Measurements from ENCODE around the gene TGM4. TPM values are rescaled to one million over a fixed set of nuclear protein-coding genes. Genes with fewer than 3 reads are reported as not detected.

TGM4 gene
- total RNA-seq, 1 donor from 2014 or later, result not detected

GRCh38 chr3:44954304-44954703 is 79.9 kb downstream of the TGM4 start:
- intact Hi-C loops (cut with micrococcal nuclease), result no loop called here
- no peaks in the 10 kb centered on the region for H3K27me3 Mint-ChIP-seq (ENCODE audit: low read depth)
- H3K9me3 Mint-ChIP-seq, result no peaks in the 10 kb centered on the region
- H3K36me3 Mint-ChIP-seq (ENCODE audit: low read depth), result peaks cover 2% of the 10 kb centered on the region
- DNase-seq (ENCODE audit: low spot score), result no peak
- no peaks in the 10 kb centered on the region for H3K4me1 Mint-ChIP-seq (ENCODE audit: low read depth)
- H3K27ac Mint-ChIP-seq, result no peak overlapping the region
- H3K4me3 Mint-ChIP-seq (ENCODE audit: low read depth), result no peak overlapping the region

GRCh38 chr3:44954962-44955361 is 80.6 kb downstream of the TGM4 start:
- Mint-ChIP-seq H3K4me1 (ENCODE audit: low read depth) (no peaks in the 10 kb centered on the region), H3K4me3 (ENCODE audit: low read depth) (no peak overlapping the region), H3K27me3 (ENCODE audit: low read depth) (no peaks in the 10 kb centered on the region), H3K36me3 (ENCODE audit: low read depth) (peaks cover 2% of the 10 kb centered on the region), H3K9me3 (no peaks in the 10 kb centered on the region), H3K27ac (no peak overlapping the region)
- intact Hi-C loops (cut with micrococcal nuclease), result no loop called here
- DNase-seq (ENCODE audit: low spot score), result no peak

- no peak overlapping the region for H3K27ac Mint-ChIP-seq
- no peaks in the 10 kb centered on the region for H3K4me1 Mint-ChIP-seq (ENCODE audit: low read depth)
- peaks cover 2% of the 10 kb centered on the region for H3K36me3 Mint-ChIP-seq (ENCODE audit: low read depth)
- H3K4me3 Mint-ChIP-seq (ENCODE audit: low read depth), result no peak overlapping the region
- intact Hi-C loops (cut with micrococcal nuclease), result no loop called here
- DNase-seq (ENCODE audit: low spot score), result no peak
- H3K9me3 Mint-ChIP-seq, result no peaks in the 10 kb centered on the region
- H3K27me3 Mint-ChIP-seq (ENCODE audit: low read depth), result no peaks in the 10 kb centered on the region
These were observed 81.5 kb downstream of the TGM4 start for GRCh38 chr3:44955917-44956316.

GRCh38 chr3:44957986-44958385 is 83.6 kb downstream of the TGM4 start:
- no peaks in the 10 kb centered on the region for H3K27me3 Mint-ChIP-seq (ENCODE audit: low read depth)
- H3K4me3 Mint-ChIP-seq (ENCODE audit: low read depth), result no peak overlapping the region
- intact Hi-C loops (cut with micrococcal nuclease), result no loop called here

GRCh38 chr3:44958386-44958785 is 84.0 kb downstream of the TGM4 start:
- peaks cover 2% of the 10 kb centered on the region for H3K4me1 Mint-ChIP-seq (ENCODE audit: low read depth)
- peaks cover 2% of the 10 kb centered on the region for H3K36me3 Mint-ChIP-seq (ENCODE audit: low read depth)
- intact Hi-C loops (cut with micrococcal nuclease), result no loop called here
- no peak for DNase-seq (ENCODE audit: low spot score)
- no peaks in the 10 kb centered on the region for H3K9me3 Mint-ChIP-seq
- no peak overlapping the region for H3K27ac Mint-ChIP-seq
- H3K4me3 Mint-ChIP-seq (ENCODE audit: low read depth), result no peak overlapping the region
- H3K27me3 Mint-ChIP-seq (ENCODE audit: low read depth), result no peaks in the 10 kb centered on the region

More at GRCh38 chr3:44957986-44958385, 83.6 kb downstream of the TGM4 start:
- no peak overlapping the region for H3K27ac Mint-ChIP-seq
- no peaks in the 10 kb centered on the region for H3K9me3 Mint-ChIP-seq
- H3K36me3 Mint-ChIP-seq (ENCODE audit: low read depth), result peaks cover 2% of the 10 kb centered on the region
- peaks cover 2% of the 10 kb centered on the region for H3K4me1 Mint-ChIP-seq (ENCODE audit: low read depth)
- no peak for DNase-seq (ENCODE audit: low spot score)

- Mint-ChIP-seq H3K9me3 (no peaks in the 10 kb centered on the region), H3K27ac (no peak overlapping the region), H3K36me3 (ENCODE audit: low read depth) (peaks cover 2% of the 10 kb centered on the region), H3K4me1 (ENCODE audit: low read depth) (peaks cover 11% of the 10 kb centered on the region), H3K27me3 (ENCODE audit: low read depth) (no peaks in the 10 kb centered on the region), H3K4me3 (ENCODE audit: low read depth) (no peak overlapping the region)
- intact Hi-C loops (cut with micrococcal nuclease), result no loop called here
- no peak for DNase-seq (ENCODE audit: low spot score)
These were observed 86.1 kb downstream of the TGM4 start for GRCh38 chr3:44960387-44961026.

- Mint-ChIP-seq H3K27ac (no peak overlapping the region), H3K4me3 (ENCODE audit: low read depth) (no peak overlapping the region), H3K4me1 (ENCODE audit: low read depth) (peaks cover 22% of the 10 kb centered on the region), H3K36me3 (ENCODE audit: low read depth) (peaks cover 2% of the 10 kb centered on the region), H3K9me3 (no peaks in the 10 kb centered on the region), H3K27me3 (ENCODE audit: low read depth) (no peaks in the 10 kb centered on the region)
- DNase-seq (ENCODE audit: low spot score), result no peak
- intact Hi-C loops (cut with micrococcal nuclease), result no loop called here
These were observed 87.5 kb downstream of the TGM4 start for GRCh38 chr3:44961888-44962287.

- Mint-ChIP-seq H3K27ac (no peak overlapping the region), H3K9me3 (no peaks in the 10 kb centered on the region), H3K36me3 (ENCODE audit: low read depth) (peaks cover 2% of the 10 kb centered on the region), H3K27me3 (ENCODE audit: low read depth) (no peaks in the 10 kb centered on the region), H3K4me3 (ENCODE audit: low read depth) (no peak overlapping the region), H3K4me1 (ENCODE audit: low read depth) (peaks cover 30% of the 10 kb centered on the region)
- DNase-seq (ENCODE audit: low spot score), result no peak
- intact Hi-C loops (cut with micrococcal nuclease), result no loop called here
These were observed 88.4 kb downstream of the TGM4 start for GRCh38 chr3:44962621-44963393.

GRCh38 chr3:44963571-44964325 is 89.3 kb downstream of the TGM4 start:
- DNase-seq (ENCODE audit: low spot score), result no peak
- no peak overlapping the region for H3K4me3 Mint-ChIP-seq (ENCODE audit: low read depth)
- intact Hi-C loops (cut with micrococcal nuclease), result no loop called here
- peaks cover 39% of the 10 kb centered on the region for H3K4me1 Mint-ChIP-seq (ENCODE audit: low read depth)
- H3K27me3 Mint-ChIP-seq (ENCODE audit: low read depth), result no peaks in the 10 kb centered on the region
- H3K27ac Mint-ChIP-seq, result no peak overlapping the region
- no peaks in the 10 kb centered on the region for H3K36me3 Mint-ChIP-seq (ENCODE audit: low read depth)
- H3K9me3 Mint-ChIP-seq, result no peaks in the 10 kb centered on the region

Other genes with a start within 250 kb of the TGM4 start
- gene ZNF197, start 249.6 kb upstream of the TGM4 start, total RNA-seq, result 10.4 and 10.7 TPM in 2 replicates
- gene ZNF35, start 225.9 kb upstream of the TGM4 start, total RNA-seq, result 2.9 and 4.7 TPM in 2 replicates
- 0.27 and 0.62 TPM in 2 replicates for gene ZNF502, start 161.9 kb upstream of the TGM4 start, total RNA-seq
- 1.1 and 1.3 TPM in 2 replicates for gene ZNF501, start 145.0 kb upstream of the TGM4 start, total RNA-seq
- 39.2 and 43.7 TPM in 2 replicates for gene KIAA1143, start 113.0 kb upstream of the TGM4 start, total RNA-seq
- gene KIF15, start 112.8 kb upstream of the TGM4 start, total RNA-seq, result 28.5 and 28.7 TPM in 2 replicates
- 8.8 and 9.4 TPM in 2 replicates for gene TMEM42, start 12.7 kb upstream of the TGM4 start, total RNA-seq
- 38.0 and 40.3 TPM in 2 replicates for gene ZDHHC3, start 101.6 kb downstream of the TGM4 start, total RNA-seq
- 83.0 and 86.5 TPM in 2 replicates for gene EXOSC7, start 101.6 kb downstream of the TGM4 start, total RNA-seq
- 0.21 TPM in 1 of 2 replicates, not detected in the other for gene CLEC3B, start 151.7 kb downstream of the TGM4 start, total RNA-seq

All from activated T-helper 2 cell treated with anti-CD3 and anti-CD28 coated beads, Interferon-gamma antibody, Interleukin-2, Interleukin-4, amounts not matched to agents 10 μg/mL and 5 μg/mL and 100 μg/mL, durations not matched to agents 14 hours and 24 hours and 36 hours (primary cell).